ENCODE data around the gene PTMS. TPM values are rescaled to one million over a fixed set of nuclear protein-coding genes. Genes with fewer than 3 reads are reported as not detected.

PTMS gene
- total and polyA plus RNA-seq, 10 of the 15 experiments (the other 5 are each of a cell fraction or from before 2014, with no cell fraction given): 2.1 to 127 (median 29.8) TPM

DNA sequence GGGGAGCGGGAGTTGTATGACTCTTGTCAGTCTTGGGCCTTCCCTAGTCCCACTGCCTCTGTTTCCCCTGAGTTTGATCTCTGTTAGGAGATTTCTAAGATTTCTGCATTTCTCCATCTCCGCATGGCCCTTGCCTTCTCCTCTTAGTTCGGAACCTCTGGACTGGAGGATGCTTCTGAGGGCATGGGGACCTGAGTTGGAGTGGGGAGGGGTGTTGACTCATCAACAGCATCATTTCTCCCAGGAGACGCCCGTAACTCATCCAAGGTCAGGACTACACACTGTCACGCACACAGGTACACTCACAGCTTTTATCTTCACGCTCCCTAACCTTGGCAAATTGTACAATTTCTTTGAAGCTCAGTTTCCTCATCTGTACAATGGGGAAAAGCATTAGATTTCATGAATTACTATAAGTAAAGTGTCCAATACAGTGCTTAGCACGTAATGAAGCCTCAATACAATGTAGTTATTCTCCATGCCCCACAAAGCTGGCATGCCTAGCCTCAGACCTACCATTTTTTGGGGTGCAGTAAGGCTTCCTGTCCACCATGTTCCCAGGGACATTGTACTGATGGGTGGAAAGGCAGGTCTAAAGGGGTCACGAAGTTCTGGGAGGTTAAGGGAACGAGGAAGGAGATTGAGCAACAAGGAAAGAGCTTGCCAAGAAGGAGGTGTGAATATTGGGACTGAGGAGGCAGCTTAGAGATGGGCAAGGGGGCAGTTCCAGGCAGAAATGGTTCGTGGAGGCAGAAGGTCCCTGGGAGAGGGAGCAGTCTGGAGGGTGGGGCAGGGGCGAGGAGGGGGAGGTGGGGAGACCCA is 5.6 kb downstream of the PTMS start:
- Histone ChIP-seq H3K4me1 (ENCODE audit: control insufficient read depth, insufficient read depth, low read length) (peaks cover 48% of the 10 kb centered on the region), H3K9me3 (replicated peaks; ENCODE audit: control insufficient read depth, insufficient read depth, low read length) (no peaks in the 10 kb centered on the region), H3K9ac (ENCODE audit: control insufficient read depth, insufficient read depth, low read length) (no peak overlapping the region), H3K79me2 (ENCODE audit: control insufficient read depth, insufficient read depth, low read length) (peaks cover 16% of the 10 kb centered on the region), H3K27me3 (replicated peaks in 1 of 2; ENCODE audit: control insufficient read depth in 2 of 2, insufficient read depth in 2 of 2, low read length in 1 of 2) (no peaks in the 10 kb centered on the region), H3K27ac (ENCODE audit: control insufficient read depth, insufficient read depth) (no peak overlapping the region), H2AFZ (ENCODE audit: control insufficient read depth, low read depth, low read length) (no peak overlapping the region), H3K36me3 (ENCODE audit: control insufficient read depth in 2 of 2, insufficient read depth in 2 of 2, low read length in 1 of 2) (no peaks in the 10 kb centered on the region), H3K4me2 (ENCODE audit: control insufficient read depth, insufficient read depth) (no peak overlapping the region; the same call in 1 of the 2 replicates), H3K4me3 (no peak overlapping the region; the same call in 1 of the 2 replicates), H4K20me1 (ENCODE audit: control insufficient read depth, insufficient read depth) (no peaks in the 10 kb centered on the region)
- FAIRE-seq (no peak), ATAC-seq (no peak), DNase-seq (ENCODE audit: low read depth, low spot score) (no peak)
- CTCF ChIA-PET: interaction anchor here (1.8 to 12.7 kb wide), 2 partner anchors 9 to 15 kb away, joined by 5 to 221 read pairs; partner anchors contain the start of gene MLF2
- in situ Hi-C loops (cut with MboI) (no loop called here), intact Hi-C loops (cut with micrococcal nuclease; ENCODE audit: unreplicated experiment) (no loop called here)
- RAD21 ChIA-PET (ENCODE audit: unreplicated experiment): interaction anchor here (3.3 kb wide), 1 partner anchor 19 kb away, joined by 18 read pairs; the partner anchor contains the start of gene MLF2
- BruUV-seq (replicated peaks): no TSS peak
- SMC1A ChIA-PET (ENCODE audit: uncharacterized antibody, unreplicated experiment): interaction anchor here (3.6 kb wide), 1 partner anchor 18 kb away, joined by 20 read pairs; the partner anchor contains the start of gene MLF2
- no peak for TF ChIP-seq BHLHE40 (IDR thresholded peaks at IDR 0.05; ENCODE audit: borderline replicate concordance in 1 of 2, low read depth in 2 of 2, low read length in 1 of 2)
- TF ChIP-seq, protein P1, sequence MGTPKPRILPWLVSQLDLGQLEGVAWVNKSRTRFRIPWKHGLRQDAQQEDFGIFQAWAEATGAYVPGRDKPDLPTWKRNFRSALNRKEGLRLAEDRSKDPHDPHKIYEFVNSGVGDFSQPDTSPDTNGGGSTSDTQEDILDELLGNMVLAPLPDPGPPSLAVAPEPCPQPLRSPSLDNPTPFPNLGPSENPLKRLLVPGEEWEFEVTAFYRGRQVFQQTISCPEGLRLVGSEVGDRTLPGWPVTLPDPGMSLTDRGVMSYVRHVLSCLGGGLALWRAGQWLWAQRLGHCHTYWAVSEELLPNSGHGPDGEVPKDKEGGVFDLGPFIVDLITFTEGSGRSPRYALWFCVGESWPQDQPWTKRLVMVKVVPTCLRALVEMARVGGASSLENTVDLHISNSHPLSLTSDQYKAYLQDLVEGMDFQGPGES (IDR thresholded peaks at IDR 0.05): no peak
- TF ChIP-seq, protein P2, sequence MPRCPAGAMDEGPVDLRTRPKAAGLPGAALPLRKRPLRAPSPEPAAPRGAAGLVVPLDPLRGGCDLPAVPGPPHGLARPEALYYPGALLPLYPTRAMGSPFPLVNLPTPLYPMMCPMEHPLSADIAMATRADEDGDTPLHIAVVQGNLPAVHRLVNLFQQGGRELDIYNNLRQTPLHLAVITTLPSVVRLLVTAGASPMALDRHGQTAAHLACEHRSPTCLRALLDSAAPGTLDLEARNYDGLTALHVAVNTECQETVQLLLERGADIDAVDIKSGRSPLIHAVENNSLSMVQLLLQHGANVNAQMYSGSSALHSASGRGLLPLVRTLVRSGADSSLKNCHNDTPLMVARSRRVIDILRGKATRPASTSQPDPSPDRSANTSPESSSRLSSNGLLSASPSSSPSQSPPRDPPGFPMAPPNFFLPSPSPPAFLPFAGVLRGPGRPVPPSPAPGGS (IDR thresholded peaks at IDR 0.05; ENCODE audit: borderline replicate concordance, insufficient read depth, low read depth, low read length, poor library complexity, severe bottlenecking): no peak
- TF ChIP-seq, protein P3, sequence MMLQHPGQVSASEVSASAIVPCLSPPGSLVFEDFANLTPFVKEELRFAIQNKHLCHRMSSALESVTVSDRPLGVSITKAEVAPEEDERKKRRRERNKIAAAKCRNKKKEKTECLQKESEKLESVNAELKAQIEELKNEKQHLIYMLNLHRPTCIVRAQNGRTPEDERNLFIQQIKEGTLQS (IDR thresholded peaks at IDR 0.05; ENCODE audit: borderline replicate concordance, extremely low read depth, low read depth, low read length): no peak
- no peak for TF ChIP-seq EP300 (IDR thresholded peaks at IDR 0.05; ENCODE audit: borderline replicate concordance in 1 of 2, control insufficient read depth in 1 of 2, low read depth in 2 of 2, low read length in 2 of 2)
- TF ChIP-seq PML (IDR thresholded peaks at IDR 0.05; ENCODE audit: low read length): no peak
- no peak for TF ChIP-seq DPF2 (IDR thresholded peaks at IDR 0.05)
- TF ChIP-seq PAX8 (IDR thresholded peaks at IDR 0.05): no peak
- POLR2A ChIA-PET: interaction anchor here (0.5 to 1.9 kb wide), 4 partner anchors 19 to 91 kb away, joined by 3 to 16 read pairs (median 4); partner anchors contain the start of genes COPS7A, MLF2 and USP5
- 73% methylated on average over 10 of the region's 12 CpGs for WGBS (ENCODE audit: insufficient coverage, insufficient replicate concordance, low lambda C conversion rate, missing lambda C conversion rate)
